Femur (tissue), 1 donor: Measurements from ENCODE around the gene GFRA4.

Source experiments
- DNase-seq: peaks from one replicate; pipeline ENCODE4 v3.0.0-alpha.2; 2017

Gene GFRA4, protein sequence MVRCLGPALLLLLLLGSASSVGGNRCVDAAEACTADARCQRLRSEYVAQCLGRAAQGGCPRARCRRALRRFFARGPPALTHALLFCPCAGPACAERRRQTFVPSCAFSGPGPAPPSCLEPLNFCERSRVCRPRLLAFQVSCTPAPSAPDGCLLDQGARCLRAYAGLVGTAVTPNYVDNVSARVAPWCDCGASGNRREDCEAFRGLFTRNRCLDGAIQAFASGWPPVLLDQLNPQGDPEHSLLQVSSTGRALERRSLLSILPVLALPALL

DNA sequence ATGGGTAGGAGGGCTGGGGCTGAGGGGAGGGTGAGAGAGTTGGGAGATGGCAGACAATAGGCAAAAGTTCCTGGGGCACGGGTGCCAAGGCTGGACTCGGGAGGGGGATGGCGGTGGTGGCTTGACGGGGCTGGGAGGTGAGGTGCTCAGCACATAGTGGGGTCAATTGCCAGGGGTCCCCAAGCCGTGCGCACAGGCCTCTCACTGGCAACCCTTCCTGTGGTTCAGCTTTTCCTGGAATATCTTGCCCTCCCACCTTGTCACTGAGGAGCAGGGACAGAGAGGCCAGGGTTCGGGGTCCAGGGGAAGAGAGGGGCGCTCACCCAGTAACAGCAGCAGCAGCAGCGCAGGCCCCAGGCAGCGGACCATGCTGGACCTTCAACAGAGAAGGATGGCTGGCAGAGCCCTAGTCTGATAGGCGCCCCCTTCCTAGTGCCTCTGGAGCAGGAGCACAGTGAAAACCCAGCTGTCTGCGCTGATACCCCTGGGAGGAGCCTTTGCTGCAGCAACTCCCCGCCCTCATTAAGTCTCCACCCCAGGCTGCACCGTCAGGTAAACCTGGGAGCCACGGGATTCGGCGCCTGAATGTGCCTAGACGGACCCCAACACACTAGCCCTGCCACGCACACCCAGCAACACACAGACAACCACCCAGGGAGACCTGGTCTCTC lies at the start of gene GFRA4:
TSS of gene GFRA4 (minus strand) at position 369 of the 671 bp plus-strand sequence. CDS start at position 369, 0 bp downstream.
- peak; percentile 15 for DNase-seq

DNA sequence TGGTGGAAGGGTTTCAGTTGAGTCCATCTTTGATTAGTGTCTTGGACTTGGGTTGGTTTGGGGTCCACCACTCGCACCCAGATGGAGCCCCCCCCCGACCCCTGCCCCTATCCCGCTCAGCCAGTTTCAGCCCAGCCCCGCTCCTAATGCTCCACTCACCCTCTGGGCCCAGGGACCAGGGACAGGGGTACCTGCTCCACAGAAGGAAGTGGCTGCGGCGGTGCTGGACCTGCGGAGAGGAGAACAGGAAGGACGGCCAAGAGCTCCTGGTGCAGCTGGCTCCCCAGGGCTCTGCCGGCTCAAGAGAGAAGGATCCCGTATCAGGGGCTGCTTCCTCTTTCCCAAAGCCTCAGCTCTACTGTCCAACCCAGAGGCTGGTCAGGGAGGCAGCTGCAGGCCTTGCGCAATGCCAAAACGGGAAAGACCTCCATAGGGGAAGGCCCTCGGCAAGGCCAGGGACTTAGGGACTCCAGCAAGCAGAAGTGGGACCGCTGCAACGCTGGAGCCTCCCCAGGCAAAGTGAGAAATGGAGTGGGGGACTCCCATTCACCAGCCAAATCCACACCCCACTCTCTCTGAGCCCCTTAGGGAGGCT lies 49.2 kb upstream of the GFRA4 start, which contains the start of gene SIGLEC1:
TSS of gene SIGLEC1 (minus strand) at position 322 of the 595 bp plus-strand sequence. CDS start 5,472 bp downstream, outside the sequence.
- DNase-seq = peak; percentile 69

DNA sequence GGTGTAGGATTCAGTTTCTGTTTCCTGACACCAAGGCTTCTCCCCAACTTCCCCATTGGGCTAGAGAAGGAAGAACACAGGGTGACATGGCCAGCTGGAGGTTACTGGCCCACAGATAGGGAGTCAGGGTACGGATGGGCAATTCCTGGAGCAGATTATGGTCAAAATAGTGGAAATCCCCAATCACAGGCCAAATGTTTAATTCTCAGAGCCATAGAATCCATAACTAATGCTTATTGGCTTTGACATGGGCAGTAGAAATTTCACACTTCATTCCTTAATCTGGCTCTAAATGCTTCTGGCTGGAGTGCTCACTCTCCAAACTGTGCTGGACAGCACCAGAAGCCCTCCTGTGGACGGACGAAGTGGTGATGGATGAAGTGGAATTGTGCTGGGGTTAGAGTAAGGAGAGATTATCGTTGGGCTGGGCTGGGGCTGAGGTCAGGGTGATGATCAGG lies 48.3 kb upstream of the GFRA4 start:
- DNase-seq = no peak

DNA sequence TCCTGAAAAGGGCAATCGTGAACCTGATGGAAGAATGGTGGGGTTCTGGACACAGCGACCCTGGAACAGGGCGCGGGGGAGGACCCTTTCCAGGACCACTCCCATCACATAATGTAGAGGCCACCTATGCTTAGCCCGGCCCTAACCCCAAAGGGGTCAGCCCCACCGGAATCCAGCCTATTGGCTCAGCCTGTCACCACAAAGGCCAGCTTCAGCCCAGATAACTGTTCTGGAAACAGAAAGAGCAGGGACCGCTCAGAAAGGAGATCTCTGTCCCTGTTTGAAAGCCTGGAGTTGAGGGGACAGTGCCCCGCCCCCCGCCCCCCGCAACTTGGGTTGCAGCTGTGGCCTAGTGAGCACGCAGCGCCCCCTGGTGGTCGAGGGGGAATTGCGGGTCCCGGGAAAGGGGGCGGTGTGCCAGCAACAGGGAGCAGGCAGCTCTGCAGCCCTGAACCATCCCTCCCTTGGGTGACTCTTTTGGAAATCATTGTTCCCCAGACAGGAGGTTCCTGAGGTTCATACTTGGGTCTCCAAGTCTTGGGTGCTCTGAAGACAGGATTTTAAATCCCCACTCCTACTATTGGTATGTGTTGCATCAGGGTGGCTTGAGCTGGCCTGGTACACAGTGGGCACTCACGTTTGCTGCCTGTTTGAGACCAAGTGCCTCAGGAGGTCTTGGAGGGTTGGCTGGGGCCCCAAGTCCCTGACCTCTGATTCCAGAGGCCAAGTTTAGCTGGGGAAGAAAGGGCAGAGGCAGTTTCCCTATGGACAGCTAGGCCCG lies 47.7 kb upstream of the GFRA4 start:
- peak; percentile 86 for DNase-seq

DNA sequence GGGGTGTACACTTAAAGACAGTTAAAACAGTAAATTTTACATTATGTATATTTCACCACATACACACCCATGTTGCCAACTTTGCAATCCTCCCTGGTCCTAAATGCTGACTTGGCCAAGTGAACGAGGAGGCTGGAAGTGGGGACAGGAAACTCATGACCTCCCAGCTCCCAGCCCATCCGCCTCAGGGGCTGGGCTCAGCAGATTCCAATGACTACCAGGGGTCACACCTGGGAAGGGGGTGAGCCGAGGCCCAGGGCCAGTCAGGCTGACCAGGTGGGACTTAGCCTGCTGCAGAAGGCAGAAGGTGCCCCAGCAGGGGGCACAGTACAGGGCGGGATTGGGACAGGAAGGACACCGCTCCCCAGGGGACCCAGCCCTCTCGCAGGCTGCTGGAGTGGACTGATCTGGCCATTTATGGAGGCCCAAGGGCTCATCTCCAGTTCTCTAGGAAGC lies 46.8 kb upstream of the GFRA4 start:
- no peak for DNase-seq

DNA sequence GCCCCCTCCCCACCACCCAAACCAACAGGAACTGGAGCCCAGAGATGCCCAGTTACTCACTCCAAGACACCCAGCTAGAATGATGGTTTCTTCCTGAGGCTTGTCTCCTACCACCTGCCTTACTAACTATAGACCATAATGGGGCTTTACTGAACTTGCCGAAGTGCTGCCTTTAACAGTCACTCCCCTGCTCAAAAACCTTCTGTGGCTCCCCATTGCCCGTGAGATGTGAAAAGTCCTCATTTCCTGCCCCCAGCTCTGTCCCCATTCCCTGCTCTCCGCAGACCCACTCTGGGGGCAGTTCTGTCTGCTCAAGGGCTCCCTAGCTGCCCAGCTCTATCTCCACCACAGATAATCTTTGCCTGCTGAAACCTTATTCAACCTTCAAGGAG lies 44.3 kb upstream of the GFRA4 start:
- DNase-seq = no peak

DNA sequence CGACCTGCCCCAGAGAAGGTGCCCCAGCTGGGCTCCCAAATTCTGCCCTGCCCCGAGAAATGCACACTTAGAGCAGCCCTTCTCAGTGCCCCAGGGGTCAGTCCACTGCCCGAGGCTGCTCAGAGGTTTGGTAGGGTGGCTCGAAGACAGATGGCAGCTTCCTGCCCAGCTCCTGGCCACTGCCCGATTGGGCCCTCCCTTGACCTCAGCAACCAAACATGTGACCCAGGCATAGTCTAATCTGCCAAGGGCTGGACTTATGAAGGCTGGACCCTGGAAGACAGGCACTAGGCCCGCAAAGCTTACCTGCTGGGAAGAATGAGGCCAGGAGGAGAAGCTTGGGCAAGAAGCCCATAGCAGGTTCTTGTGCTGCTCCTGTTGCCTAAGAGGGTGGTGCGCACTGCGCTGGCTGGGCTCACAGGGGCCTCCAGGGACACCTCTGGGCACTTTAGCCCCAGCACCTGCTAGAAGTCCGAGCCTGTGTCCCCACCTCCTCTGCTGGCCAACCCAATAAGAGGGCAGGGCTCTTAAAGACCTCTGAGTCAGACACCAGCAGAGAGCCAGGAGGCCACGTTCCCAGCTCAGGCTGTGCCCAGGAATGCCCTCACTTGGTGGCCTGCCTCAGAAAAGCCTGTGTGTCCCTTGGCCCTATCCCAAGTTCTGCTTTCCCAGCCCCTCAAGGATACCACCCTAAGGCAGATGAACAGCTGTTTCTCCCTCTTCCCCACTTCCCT lies 43.7 kb upstream of the GFRA4 start:
- no peak for DNase-seq

DNA sequence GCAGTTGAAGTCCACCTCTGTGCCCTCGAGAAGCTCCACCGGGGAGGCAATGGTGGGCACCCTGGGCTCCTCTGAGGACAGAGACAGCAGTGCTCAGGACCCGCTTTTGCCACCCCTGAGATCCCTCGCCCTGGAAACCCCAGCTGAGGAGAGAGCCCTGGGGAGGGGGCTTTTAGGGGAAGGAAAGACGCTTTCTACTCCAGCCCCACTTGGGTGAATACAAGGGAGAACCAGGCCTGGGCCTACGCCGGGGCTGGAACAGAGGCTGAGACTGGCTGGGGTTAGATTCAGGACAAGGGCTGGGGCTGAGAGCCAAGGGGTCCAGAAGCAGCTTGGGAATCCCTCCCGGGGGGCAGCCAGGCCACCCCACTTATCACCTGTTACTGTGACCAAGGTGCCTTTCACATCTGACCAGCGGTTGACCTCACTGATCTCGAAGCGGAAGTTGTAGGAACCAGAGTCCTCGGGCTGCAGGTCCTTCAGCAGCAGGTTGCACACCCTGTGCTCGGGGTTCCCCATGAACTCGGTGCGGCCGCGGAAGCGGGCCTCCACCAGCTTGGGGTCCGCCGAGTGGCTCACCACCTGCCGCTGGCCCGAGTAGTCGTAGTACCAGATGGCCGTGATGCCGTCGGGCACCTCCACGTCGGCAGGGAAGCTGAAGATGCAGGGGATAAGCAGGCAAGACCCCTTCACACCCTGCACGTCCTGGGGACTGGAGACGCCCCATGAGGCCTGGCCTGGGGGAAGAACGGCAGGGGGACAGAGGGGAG lies 43.0 kb upstream of the GFRA4 start:
- no peak for DNase-seq

DNA sequence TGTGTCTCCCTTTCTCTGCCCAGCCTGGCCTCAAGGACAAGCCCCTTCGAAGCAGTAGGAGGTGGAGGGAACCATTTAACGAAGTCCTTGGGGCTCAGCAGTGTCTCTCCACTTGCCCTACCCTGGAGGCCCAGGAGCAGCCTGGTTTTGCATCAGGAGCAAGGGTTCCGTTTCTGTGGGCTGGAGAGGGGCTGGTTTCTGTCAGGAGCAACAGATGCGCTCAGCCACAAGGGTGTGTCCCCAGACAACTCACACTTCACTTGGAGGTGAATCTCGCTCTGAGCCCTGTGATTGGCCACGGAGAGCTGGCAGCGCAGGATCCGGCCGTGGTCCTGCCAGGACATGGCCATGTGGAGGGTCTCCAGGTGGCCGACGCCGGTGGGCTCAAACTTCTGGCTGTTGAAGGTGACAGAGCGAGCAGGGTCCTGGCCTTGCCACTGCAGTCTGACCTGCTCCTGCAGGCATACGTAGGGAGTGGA lies 42.3 kb upstream of the GFRA4 start:
- DNase-seq = no peak

DNA sequence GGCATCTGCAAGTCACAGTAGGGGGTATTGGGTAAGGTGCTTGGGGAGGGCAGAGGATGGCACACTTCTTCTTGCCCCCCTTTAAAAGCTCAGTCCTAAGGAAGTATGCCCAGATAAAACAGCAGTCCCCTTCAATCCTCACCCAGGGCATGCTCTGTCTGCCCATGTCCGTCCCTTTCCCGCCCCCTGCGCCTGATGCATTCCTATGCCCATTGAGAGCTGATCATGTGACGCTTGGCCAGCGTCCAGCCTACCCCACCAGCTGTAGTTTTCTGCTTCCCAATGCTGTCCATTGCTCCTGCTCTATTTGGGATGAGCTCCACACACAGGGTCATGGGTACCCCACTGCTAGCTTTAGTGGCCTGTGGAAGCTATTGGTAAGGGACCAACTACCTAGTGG lies 40.9 kb upstream of the GFRA4 start:
- no peak for DNase-seq

DNA sequence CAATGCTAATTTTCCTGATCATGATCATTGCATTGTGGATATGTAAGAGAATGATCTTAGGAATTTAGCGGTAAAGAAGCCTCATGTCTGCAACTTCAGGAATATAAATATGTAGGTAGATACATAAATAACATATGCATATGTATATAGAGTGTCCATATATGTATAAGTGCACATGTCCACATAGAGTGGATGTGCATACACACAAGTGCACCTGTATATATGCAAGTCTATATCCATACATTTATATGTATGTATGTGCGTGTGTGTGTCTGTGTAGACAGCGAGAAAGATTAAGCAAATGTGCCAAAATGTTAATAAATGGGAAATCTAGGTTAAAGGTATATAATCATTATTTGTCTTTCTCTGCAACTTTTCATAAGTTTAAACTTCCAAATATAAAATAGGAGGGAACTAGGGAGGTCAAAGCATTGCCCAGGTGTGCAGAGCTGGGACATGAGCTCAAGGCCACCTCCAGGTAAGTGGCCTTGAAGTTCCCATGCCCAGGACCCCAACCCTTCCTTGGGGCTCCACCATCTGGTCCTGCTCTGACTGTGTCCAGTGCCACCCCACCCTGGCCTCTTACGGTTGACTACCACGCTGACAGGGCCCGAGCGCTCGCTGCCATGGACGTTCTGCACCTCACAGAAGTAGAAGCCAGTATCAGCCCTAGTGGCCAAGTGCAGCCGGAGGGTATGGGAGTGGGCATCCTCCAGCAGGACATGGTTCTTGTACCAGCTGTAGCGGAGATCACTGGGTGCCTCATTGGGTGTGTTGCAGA lies 39.6 kb upstream of the GFRA4 start:
- DNase-seq = no peak

DNA sequence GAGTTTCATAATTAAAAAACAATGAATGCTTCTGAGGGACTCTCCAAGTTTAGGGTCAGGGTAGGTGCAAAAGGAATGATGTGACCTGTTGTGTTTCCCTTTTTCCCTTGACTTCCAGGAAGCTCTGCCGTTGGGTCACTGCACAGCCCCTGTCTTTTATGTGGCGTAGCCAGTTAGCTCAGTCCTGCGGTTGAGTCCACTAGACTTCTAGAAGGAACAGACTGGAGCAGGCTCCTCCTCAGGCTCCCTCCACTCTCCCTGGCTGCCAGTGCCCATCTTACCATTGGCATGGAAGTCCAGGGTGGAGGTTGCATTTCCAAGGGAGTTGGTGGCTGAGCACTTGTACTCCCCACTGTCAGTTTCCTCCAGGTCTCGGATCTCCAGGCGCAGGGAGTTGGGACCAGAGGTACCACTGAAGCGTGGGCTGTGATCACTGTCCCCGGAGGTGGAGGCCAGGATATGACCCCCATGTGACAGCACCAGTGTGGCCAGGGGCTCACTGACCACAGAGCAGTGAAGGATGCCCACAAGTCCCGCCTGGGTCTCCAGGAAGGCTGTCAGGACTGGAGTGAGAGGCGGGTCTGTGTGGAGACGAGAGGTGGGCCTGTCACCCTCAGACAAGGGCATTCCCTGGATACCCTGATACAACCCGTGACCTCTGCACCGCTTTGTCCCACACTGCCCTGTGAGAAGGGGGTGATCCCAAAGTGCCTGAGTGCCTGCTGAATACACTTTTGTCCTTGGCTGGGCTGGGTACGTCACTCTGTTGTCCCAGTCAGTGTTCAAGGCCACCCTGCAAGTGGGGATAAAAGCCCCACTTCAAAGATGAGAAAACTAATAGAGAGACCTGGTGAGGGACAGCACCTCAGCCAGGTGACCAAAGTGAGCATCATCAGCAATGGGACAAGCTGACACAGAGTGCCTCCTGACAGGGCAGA lies 38.1 kb upstream of the GFRA4 start:
- no peak for DNase-seq

DNA sequence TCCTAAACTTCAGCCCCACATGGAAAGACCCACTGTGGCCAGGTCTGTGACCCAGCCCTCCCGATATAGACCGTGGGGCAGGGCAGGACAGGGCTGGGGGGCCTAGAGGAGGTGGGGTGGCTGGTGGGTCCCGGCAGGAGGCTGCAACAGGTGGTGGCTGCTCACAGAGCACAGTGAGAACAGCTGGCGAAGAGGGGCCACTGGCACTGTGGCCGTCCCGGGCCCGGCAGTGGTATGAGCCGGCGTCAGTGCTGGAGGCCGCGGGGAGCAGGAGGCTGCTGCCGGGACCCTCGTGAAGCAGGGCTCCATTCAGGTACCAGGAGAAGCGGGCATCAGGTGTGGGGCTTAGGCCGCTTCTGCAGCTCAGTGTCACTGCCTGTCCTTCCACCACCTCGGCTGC lies 35.8 kb upstream of the GFRA4 start:
- DNase-seq = no peak

DNA sequence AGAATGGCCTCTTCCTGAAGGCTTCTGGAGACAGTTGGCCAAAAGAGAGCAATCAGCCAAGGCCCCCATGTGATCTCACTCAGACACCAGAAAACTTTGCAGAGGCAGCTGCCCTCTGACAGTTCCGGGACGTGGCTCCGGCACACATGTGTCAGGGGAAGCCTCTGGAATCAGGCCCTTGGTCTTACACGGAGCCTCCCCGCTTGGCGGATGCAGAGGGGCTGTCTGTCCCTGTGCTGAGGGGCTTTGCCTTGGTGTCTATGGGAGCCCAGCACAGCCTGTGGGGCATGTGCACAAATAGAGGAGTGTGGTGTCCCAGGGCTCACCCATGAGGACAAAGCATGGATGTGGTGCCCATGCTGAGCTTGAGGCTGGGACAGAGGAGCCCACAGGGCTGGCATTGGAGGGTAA lies 35.4 kb upstream of the GFRA4 start:
- no peak for DNase-seq

DNA sequence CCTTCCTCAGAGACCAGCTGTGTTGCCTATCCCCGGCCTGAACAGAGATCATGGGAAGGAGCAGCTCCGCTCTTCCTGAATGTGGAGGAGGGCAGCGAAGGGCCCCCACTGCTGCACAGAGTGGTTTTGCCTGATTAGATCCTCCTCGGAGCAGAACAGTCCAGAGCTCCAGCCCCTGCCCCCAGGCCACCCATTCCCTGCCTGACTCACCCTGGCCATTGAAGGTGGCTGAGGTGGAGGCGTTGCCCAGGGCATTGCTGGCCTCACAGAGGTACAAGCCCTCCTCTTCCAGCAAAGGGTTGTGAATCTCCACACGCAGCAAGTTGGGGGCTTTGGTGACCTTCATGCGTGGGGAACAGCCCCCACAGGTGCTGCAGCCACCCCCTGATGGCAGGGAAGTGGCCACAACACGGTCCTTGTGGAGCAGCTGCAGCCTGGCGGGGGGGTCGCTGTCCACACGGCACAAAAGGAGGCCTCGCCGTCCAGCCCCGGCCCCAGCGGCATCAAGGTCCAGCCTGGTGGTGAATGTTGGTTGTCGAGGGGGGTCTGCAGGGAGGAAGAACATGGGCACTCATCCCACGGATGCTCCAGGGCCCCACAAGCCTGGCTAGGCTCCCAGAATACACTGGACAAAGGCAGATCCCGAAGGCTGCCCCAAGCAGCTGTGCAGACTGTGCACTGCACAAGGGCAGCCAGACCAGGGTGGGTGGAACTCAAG lies 34.5 kb upstream of the GFRA4 start:
- no peak for DNase-seq

DNA sequence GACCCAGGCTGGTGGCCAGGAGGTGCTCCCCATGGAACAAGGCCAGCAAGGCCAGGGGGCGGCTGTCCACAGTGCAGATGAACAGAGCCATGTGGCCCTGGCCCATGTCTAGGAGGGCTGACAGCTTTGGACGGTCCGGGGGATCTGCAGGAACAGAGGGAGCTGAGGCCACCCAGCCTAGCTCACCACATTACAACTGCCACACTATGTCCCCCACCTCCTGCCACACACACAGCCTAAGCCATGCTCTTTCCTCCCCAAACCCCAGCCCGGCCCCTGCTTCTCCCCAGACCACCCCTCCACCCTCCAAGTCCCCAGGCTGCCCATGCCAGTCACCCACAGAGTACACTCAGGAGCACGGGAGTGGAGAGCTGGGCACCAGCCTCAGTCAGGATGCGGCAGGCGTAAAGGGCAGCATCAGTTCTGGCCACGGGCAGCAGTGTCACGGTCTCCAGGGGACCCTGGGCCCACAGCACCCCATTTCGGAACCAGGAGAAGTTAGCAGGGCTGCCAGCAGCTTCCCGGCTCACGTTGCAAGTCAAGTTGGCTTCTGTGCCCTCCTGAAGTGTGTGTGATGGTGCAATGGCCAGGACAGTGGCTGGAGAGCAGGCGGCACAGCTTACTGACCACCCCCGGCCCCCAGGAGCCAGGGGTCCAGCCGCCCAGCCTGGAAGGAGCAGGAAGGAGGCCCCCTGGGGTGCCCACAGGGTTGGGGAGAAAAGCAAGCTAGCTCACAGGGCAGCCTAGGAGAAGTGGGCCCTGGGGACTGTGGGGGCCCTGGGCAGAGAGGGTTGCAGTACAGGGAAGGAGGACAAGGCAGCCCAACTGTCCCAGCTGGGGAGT lies 33.8 kb upstream of the GFRA4 start:
- DNase-seq = no peak

DNA sequence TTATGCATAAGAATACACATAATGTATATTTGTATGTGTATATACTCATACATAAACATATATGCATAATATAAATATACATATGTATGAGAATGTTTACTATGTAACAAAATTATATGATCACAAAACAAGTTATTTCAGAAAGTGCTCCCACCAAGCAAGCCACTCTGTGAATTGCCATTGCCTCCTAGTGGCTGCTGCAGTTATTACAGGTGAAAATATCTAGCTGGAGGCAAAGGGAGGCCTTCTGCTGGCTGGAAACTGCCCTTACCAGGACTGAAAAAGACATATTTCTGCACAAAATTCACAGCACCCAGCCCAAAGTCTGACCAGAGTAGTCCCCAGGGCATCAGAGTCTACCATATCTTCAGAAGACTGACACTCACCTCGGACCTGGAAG lies 33.0 kb upstream of the GFRA4 start:
- no peak for DNase-seq

DNA sequence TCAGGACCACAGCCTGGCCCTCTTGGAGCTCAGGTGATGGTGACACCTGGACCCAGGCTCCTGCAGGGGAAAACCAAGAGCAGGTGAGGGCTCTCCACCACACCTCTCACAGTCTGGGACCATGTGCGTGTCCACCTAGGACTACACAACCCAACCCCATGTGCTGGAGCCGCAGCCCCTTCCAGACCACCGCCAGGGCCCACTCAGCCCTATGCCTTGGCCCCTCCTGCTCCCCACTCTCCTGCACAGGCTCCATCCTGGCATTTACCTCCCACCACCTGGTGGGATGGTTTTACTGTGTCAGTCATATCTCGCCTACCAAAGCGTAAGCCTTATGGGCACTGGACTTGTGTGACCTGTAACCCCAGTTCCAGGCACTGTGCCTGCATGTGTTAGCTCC lies 31.7 kb upstream of the GFRA4 start:
- DNase-seq = peak; percentile 13
